ENCODE measurements around the gene NCOA1. TPM values are rescaled to one million over a fixed set of nuclear protein-coding genes. Genes with fewer than 3 reads are reported as not detected.

NCOA1 gene
- total and polyA plus RNA-seq, 4 donors: 6.5 to 26.6 (median 16.3) TPM

DNA sequence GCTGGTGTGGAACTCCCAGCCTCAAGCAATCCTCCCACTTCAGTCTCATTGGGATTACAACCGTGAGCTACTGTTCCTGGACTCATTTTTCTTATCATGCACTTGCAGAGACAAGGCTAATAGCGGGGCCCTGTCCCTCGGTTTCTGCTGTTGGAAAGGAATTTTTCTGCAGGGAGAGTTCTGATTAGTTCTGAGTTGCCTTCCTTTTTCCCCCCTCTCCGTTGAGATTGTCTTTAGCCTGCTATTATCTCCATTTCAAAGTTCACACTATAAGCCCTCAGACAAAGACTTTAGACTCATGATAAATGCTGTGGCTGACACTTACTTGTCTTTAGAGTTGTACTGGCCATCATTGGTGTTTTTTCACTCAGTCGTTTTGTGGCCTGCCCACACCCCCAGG is 97.2 kb downstream of the NCOA1 start:
- Histone ChIP-seq H3K27ac (ENCODE audit: low read depth in 1 of 2, low read length in 2 of 2) (no peak overlapping the region), H3K36me3 (ENCODE audit: control insufficient read depth in 4 of 4, insufficient read depth in 3 of 4, low read depth in 1 of 4, low read length in 3 of 4) (peaks cover 0 to 6% (median 0%) of the 10 kb centered on the region in 4 donors), H3K9me3 (ENCODE audit: control insufficient read depth in 4 of 4, low read length in 3 of 4) (no peaks in the 10 kb centered on the region), H3K4me3 (ENCODE audit: low read depth in 1 of 3, low read length in 3 of 3) (no peak overlapping the region), H3K27me3 (ENCODE audit: control insufficient read depth in 4 of 4, insufficient read depth in 4 of 4, low read length in 3 of 4) (no peaks in the 10 kb centered on the region), H3K9ac (ENCODE audit: low read depth in 1 of 2, low read length in 2 of 2) (no peak overlapping the region), H3K4me1 (ENCODE audit: control insufficient read depth in 4 of 4, insufficient read depth in 4 of 4, low read length in 3 of 4) (peaks cover 0 to 2% (median 0%) of the 10 kb centered on the region in 4 donors)
- no peak for TF ChIP-seq YY1 (IDR thresholded peaks at IDR 0.05)
- TF ChIP-seq GABPA (IDR thresholded peaks at IDR 0.05 in 1 of 2, conservative IDR thresholded peaks at IDR 0.05 in 1 of 2): no peak
- TF ChIP-seq FOXA1 (IDR thresholded peaks at IDR 0.05): no peak
- TF ChIP-seq RAD21 (IDR thresholded peaks at IDR 0.05): no peak
- TF ChIP-seq SP1 (IDR thresholded peaks at IDR 0.05): no peak
- TF ChIP-seq, protein P1, sequence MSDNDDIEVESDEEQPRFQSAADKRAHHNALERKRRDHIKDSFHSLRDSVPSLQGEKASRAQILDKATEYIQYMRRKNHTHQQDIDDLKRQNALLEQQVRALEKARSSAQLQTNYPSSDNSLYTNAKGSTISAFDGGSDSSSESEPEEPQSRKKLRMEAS (IDR thresholded peaks at IDR 0.05): no peak
- TF ChIP-seq HNF4G (IDR thresholded peaks at IDR 0.05): no peak
- TF ChIP-seq RXRA (IDR thresholded peaks at IDR 0.05): no peak
- no peak for TF ChIP-seq NR2F2 (IDR thresholded peaks at IDR 0.05)
- TF ChIP-seq, protein P2, sequence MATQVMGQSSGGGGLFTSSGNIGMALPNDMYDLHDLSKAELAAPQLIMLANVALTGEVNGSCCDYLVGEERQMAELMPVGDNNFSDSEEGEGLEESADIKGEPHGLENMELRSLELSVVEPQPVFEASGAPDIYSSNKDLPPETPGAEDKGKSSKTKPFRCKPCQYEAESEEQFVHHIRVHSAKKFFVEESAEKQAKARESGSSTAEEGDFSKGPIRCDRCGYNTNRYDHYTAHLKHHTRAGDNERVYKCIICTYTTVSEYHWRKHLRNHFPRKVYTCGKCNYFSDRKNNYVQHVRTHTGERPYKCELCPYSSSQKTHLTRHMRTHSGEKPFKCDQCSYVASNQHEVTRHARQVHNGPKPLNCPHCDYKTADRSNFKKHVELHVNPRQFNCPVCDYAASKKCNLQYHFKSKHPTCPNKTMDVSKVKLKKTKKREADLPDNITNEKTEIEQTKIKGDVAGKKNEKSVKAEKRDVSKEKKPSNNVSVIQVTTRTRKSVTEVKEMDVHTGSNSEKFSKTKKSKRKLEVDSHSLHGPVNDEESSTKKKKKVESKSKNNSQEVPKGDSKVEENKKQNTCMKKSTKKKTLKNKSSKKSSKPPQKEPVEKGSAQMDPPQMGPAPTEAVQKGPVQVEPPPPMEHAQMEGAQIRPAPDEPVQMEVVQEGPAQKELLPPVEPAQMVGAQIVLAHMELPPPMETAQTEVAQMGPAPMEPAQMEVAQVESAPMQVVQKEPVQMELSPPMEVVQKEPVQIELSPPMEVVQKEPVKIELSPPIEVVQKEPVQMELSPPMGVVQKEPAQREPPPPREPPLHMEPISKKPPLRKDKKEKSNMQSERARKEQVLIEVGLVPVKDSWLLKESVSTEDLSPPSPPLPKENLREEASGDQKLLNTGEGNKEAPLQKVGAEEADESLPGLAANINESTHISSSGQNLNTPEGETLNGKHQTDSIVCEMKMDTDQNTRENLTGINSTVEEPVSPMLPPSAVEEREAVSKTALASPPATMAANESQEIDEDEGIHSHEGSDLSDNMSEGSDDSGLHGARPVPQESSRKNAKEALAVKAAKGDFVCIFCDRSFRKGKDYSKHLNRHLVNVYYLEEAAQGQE (IDR thresholded peaks at IDR 0.05): no peak
- TF ChIP-seq HNF4A (conservative IDR thresholded peaks at IDR 0.05): no peak
- no peak for DNase-seq (ENCODE audit: low spot score)
- 88% methylated on average over 5 of the region's 5 CpGs for WGBS

DNA sequence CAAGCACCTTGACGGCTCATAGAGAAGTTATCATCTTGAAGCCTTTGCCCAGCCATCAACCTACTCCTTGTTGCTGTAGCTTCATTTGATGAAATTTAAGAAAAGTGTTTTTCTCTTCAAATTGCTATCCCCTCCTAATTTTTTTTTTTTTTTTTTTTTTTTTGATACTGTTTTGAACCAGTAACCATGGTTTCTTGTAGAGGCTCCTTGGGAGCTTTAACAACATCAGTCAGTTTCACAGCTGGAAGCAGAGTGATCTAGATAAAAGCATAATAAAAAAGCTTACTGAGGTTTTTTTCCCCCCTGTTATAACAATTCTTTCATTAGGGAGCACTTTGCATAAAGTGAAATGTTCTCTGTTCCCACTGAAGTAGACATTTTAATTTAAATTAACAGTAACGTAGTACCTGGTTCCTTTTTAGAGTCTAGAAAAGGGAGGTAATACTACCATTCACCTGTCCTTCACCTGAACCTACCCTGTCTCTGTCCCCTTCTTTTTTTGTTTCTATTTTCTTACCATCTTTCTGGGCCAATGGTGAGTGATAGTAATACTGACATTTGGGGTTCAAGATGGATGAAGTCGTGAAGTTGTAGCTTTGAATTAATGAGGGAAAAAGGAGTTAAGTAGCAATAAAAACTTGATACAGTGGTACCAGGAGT is 101.5 kb downstream of the NCOA1 start:
- peaks cover 0 to 6% (median 0%) of the 10 kb centered on the region in 4 donors for H3K36me3 ChIP-seq (ENCODE audit: control insufficient read depth in 4 of 4, insufficient read depth in 3 of 4, low read depth in 1 of 4, low read length in 3 of 4)
- H3K4me3 ChIP-seq (ENCODE audit: low read depth in 1 of 3, low read length in 3 of 3): no peak overlapping the region
- no peak overlapping the region for H3K27ac ChIP-seq (ENCODE audit: low read depth in 1 of 2, low read length in 2 of 2)
- 98% methylated on average over 3 of the region's 3 CpGs for WGBS
- TF ChIP-seq, protein P3, sequence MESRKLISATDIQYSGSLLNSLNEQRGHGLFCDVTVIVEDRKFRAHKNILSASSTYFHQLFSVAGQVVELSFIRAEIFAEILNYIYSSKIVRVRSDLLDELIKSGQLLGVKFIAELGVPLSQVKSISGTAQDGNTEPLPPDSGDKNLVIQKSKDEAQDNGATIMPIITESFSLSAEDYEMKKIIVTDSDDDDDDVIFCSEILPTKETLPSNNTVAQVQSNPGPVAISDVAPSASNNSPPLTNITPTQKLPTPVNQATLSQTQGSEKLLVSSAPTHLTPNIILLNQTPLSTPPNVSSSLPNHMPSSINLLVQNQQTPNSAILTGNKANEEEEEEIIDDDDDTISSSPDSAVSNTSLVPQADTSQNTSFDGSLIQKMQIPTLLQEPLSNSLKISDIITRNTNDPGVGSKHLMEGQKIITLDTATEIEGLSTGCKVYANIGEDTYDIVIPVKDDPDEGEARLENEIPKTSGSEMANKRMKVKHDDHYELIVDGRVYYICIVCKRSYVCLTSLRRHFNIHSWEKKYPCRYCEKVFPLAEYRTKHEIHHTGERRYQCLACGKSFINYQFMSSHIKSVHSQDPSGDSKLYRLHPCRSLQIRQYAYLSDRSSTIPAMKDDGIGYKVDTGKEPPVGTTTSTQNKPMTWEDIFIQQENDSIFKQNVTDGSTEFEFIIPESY (IDR thresholded peaks at IDR 0.05): no peak
- no peak for TF ChIP-seq SP1 (IDR thresholded peaks at IDR 0.05)
- no peak for TF ChIP-seq FOXA2 (IDR thresholded peaks at IDR 0.05)
- TF ChIP-seq, protein P4, sequence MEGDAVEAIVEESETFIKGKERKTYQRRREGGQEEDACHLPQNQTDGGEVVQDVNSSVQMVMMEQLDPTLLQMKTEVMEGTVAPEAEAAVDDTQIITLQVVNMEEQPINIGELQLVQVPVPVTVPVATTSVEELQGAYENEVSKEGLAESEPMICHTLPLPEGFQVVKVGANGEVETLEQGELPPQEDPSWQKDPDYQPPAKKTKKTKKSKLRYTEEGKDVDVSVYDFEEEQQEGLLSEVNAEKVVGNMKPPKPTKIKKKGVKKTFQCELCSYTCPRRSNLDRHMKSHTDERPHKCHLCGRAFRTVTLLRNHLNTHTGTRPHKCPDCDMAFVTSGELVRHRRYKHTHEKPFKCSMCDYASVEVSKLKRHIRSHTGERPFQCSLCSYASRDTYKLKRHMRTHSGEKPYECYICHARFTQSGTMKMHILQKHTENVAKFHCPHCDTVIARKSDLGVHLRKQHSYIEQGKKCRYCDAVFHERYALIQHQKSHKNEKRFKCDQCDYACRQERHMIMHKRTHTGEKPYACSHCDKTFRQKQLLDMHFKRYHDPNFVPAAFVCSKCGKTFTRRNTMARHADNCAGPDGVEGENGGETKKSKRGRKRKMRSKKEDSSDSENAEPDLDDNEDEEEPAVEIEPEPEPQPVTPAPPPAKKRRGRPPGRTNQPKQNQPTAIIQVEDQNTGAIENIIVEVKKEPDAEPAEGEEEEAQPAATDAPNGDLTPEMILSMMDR (IDR thresholded peaks at IDR 0.05; ENCODE audit: low read depth, low read length, missing input control): no peak
- TF ChIP-seq, protein P1 (IDR thresholded peaks at IDR 0.05): no peak
- no peak for TF ChIP-seq RXRA (IDR thresholded peaks at IDR 0.05)
- TF ChIP-seq HNF4A (conservative IDR thresholded peaks at IDR 0.05): no peak
- no peak for TF ChIP-seq NR2F2 (IDR thresholded peaks at IDR 0.05)
- TF ChIP-seq FOXA1 (IDR thresholded peaks at IDR 0.05): no peak
- TF ChIP-seq, protein P2 (IDR thresholded peaks at IDR 0.05): no peak
- no peak for TF ChIP-seq TAF1 (conservative IDR thresholded peaks at IDR 0.05)
- TF ChIP-seq GABPA (IDR thresholded peaks at IDR 0.05 in 1 of 2, conservative IDR thresholded peaks at IDR 0.05 in 1 of 2): no peak
- no peak for TF ChIP-seq YY1 (IDR thresholded peaks at IDR 0.05)
- TF ChIP-seq EGR1 (IDR thresholded peaks at IDR 0.05; ENCODE audit: low read depth in 2 of 2): no peak
- no peak overlapping the region for H3K9ac ChIP-seq (ENCODE audit: low read depth in 1 of 2, low read length in 2 of 2)
- no peaks in the 10 kb centered on the region for H3K4me1 ChIP-seq (ENCODE audit: control insufficient read depth in 4 of 4, insufficient read depth in 4 of 4, low read length in 3 of 4)
- no peaks in the 10 kb centered on the region for H3K27me3 ChIP-seq (ENCODE audit: control insufficient read depth in 4 of 4, insufficient read depth in 4 of 4, low read length in 3 of 4)
- DNase-seq (ENCODE audit: low spot score): no peak
- no peaks in the 10 kb centered on the region for H3K9me3 ChIP-seq (ENCODE audit: control insufficient read depth in 4 of 4, low read length in 3 of 4)

Data from liver (tissue), 9 donors.